Glutamatergic neuron (in vitro differentiated cells): ENCODE data around the gene TFAP2E. TPM values are rescaled to one million over a fixed set of nuclear protein-coding genes. Genes with fewer than 3 reads are reported as not detected.
A peak's percentile ranks its signal among the peaks of the same experiment; 100 is the strongest.

ENCODE experiments used
- DNase-seq: peaks from one replicate; pipeline ENCODE4 v3.0.0; 2022
- H3K27ac Mint-ChIP-seq: one replicate; pipeline ENCODE4 v1.8.0; 2020; ENCODE audit warnings: mild to moderate bottlenecking, mixed read lengths, inconsistent platforms; ENCODE audit not compliant: unreplicated experiment
- H3K27me3 Mint-ChIP-seq: one replicate; pipeline ENCODE4 v1.8.0; 2020; ENCODE audit warnings: mild to moderate bottlenecking, moderate library complexity, mixed read lengths, inconsistent platforms; ENCODE audit not compliant: unreplicated experiment
- H3K36me3 Mint-ChIP-seq: one replicate; pipeline ENCODE4 v1.8.0; 2020; ENCODE audit warnings: mild to moderate bottlenecking, mixed read lengths, inconsistent platforms; ENCODE audit not compliant: unreplicated experiment
- H3K4me1 Mint-ChIP-seq: one replicate; pipeline ENCODE4 v1.8.0; 2020; ENCODE audit warnings: mild to moderate bottlenecking, low read depth, mixed read lengths, inconsistent platforms; ENCODE audit not compliant: unreplicated experiment
- H3K4me3 Mint-ChIP-seq: one replicate; pipeline ENCODE4 v1.8.0; 2020; ENCODE audit warnings: mild to moderate bottlenecking, mixed read lengths, inconsistent platforms; ENCODE audit not compliant: unreplicated experiment
- H3K9me3 Mint-ChIP-seq: one replicate; pipeline ENCODE4 v1.8.0; 2020; ENCODE audit warnings: mild to moderate bottlenecking, moderate library complexity, mixed read lengths, inconsistent platforms; ENCODE audit not compliant: unreplicated experiment
- CTCF ChIP-seq: fragments of 200-600 bp; sonication (generic); IDR thresholded peaks from one replicate; pipeline ENCODE4 v1.5.0; 2021; ENCODE audit not compliant: partially characterized antibody, unreplicated experiment
- total RNA-seq: library from RNA; stranded (reverse); fragmentation: NEBNext Ultra II Directional; extraction: Animal tissue kit (Norgen Biotek cat#: 25700); gene quantifications from one replicate; pipeline ENCODE4 v1.2.1, GENCODE V29; 2021; ENCODE audit not compliant: unreplicated experiment

Gene TFAP2E
- total RNA-seq, 1 donor from 2014 or later, result 1.1 TPM

- peak within 1 kb of the TSS; percentile 99 for H3K4me3 Mint-ChIP-seq
Measured at GRCh38 chr1:35557118-35557610, 15.9 kb upstream of the TFAP2E start, which contains the start of gene KIAA0319L. Gene KIAA0319L, minus strand, starts transcription at chr1:35557403. Its CDS starts 2,912 bp downstream, at chr1:35554491.

GRCh38 chr1:35557611-35558373 is 15.3 kb upstream of the TFAP2E start, which contains the start of gene NCDN:
Gene NCDN, plus strand, starts transcription at chr1:35557799. Its CDS starts 392 bp downstream, at chr1:35558191.
- Mint-ChIP-seq H3K4me3 (peak within 1 kb of the TSS; percentile 99), H3K4me1 (peaks cover 47% of the 10 kb centered on the region), H3K9me3 (peaks cover 18% of the 10 kb centered on the region), H3K27me3 (peaks cover 25% of the 10 kb centered on the region), H3K36me3 (no peaks in the 10 kb centered on the region), H3K27ac (peak within 1 kb of the TSS; percentile 98)
- TF ChIP-seq CTCF, result no peak
- DNase-seq, result peak; percentile 98

More at GRCh38 chr1:35557118-35557610, 15.9 kb upstream of the TFAP2E start, which contains the start of gene KIAA0319L:
- H3K9me3 Mint-ChIP-seq, result peaks cover 18% of the 10 kb centered on the region
- no peak for TF ChIP-seq CTCF
- H3K27ac Mint-ChIP-seq, result peak within 1 kb of the TSS; percentile 98
- peak; percentile 87 for DNase-seq
- no peaks in the 10 kb centered on the region for H3K36me3 Mint-ChIP-seq
- H3K27me3 Mint-ChIP-seq, result peaks cover 22% of the 10 kb centered on the region
- H3K4me1 Mint-ChIP-seq, result peaks cover 44% of the 10 kb centered on the region

GRCh38 chr1:35558374-35559316 is 14.5 kb upstream of the TFAP2E start:
- peak; percentile 63 for DNase-seq
- Mint-ChIP-seq H3K36me3 (no peaks in the 10 kb centered on the region), H3K27ac (peak overlapping the region; percentile 98), H3K4me1 (peaks cover 48% of the 10 kb centered on the region), H3K27me3 (peaks cover 25% of the 10 kb centered on the region), H3K9me3 (peaks cover 18% of the 10 kb centered on the region), H3K4me3 (peak overlapping the region; percentile 99)
- no peak for TF ChIP-seq CTCF

- DNase-seq, result no peak
- peaks cover 18% of the 10 kb centered on the region for H3K9me3 Mint-ChIP-seq
- H3K27ac Mint-ChIP-seq, result peak overlapping the region; percentile 98
- TF ChIP-seq CTCF, result no peak
- H3K36me3 Mint-ChIP-seq, result no peaks in the 10 kb centered on the region
- peaks cover 25% of the 10 kb centered on the region for H3K27me3 Mint-ChIP-seq
- peaks cover 54% of the 10 kb centered on the region for H3K4me1 Mint-ChIP-seq
- peak overlapping the region; percentile 99 for H3K4me3 Mint-ChIP-seq
Measured at GRCh38 chr1:35559317-35559944, 13.7 kb upstream of the TFAP2E start.
